OCI-LY3 (cell line): ENCODE data around the gene AUTS2.

Experiments
- CTCF ChIP-seq: fragments of 200-600, 300-600 bp; sonication (generic); IDR thresholded peaks from 2 replicates; pipeline ENCODE4 v1.5.1; 2014; ENCODE audit warnings: antibody characterized with exemption, low read length, low read depth
- EZH2phosphoT487 ChIP-seq: fragments of 200-600 bp; shearing (Covaris generic); IDR thresholded peaks from 2 replicates; pipeline ENCODE4 v1.6.1; 2018; ENCODE audit warnings: antibody characterized with exemption, mixed run types, low read depth

DNA sequence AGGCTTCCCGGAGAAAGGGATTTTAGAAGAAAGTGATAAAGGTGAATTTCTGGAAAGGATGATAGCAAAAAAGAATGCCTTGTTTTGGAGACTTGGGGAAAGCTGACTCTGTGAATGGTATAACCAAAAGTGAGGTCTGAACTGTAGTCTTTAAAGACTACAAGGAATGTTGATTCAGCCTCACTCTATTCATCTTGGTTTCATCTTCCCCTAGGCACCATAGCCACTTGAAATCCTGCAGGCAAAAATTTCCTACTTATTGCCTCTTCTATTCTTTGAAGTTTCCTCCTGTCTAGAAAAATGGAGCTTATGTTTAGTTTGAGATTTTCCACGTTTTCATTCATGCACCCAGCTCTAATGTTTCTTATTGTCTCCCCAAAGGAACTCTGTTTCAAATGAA lies 518.0 kb downstream of the AUTS2 start:
- TF ChIP-seq CTCF = no peak
- TF ChIP-seq EZH2phosphoT487 = no peak
